Fibroblast of the conjunctiva (primary cell): ENCODE measurements around the gene AKAP7.
"Not testable (repeated sequence)": the region's sequence is repeated elsewhere in the genome, so short reads cannot be mapped to it uniquely, and the experiment has no call there.

Experiments
- DNase-seq: peaks from one replicate; pipeline ENCODE4 v3.0.0-alpha.2; 2010; ENCODE audit warnings: low read depth

The AKAP7 gene

GRCh38 chr6:131135244-131136020, at the start of gene AKAP7:
AKAP7 (plus strand) TSS chr6:131135467; CDS start chr6:131135764, 297 bp downstream.
- DNase-seq = peak; percentile 12

- not testable (repeated sequence) for DNase-seq
Measured at GRCh38 chr6:131090339-131090738, 44.9 kb upstream of the AKAP7 start.

GRCh38 chr6:131091944-131092343, 43.3 kb upstream of the AKAP7 start:
- DNase-seq = not testable (repeated sequence)

GRCh38 chr6:131093334-131093733, 41.9 kb upstream of the AKAP7 start:
- DNase-seq = no peak

GRCh38 chr6:131096786-131097185, 38.5 kb upstream of the AKAP7 start:
- DNase-seq = no peak

GRCh38 chr6:131101911-131102680, 33.2 kb upstream of the AKAP7 start:
- DNase-seq = no peak

GRCh38 chr6:131103296-131103695, 32.0 kb upstream of the AKAP7 start:
- no peak for DNase-seq

- DNase-seq = no peak
Measured at GRCh38 chr6:131103901-131104300, 31.4 kb upstream of the AKAP7 start.

- no peak for DNase-seq
Measured at GRCh38 chr6:131107151-131107550, 28.1 kb upstream of the AKAP7 start.

GRCh38 chr6:131112249-131112648, 23.0 kb upstream of the AKAP7 start:
- no peak for DNase-seq

- DNase-seq = no peak
Measured at GRCh38 chr6:131115651-131116050, 19.6 kb upstream of the AKAP7 start.

GRCh38 chr6:131116321-131116720, 18.9 kb upstream of the AKAP7 start:
- no peak for DNase-seq

- DNase-seq = peak; percentile 44
Measured at GRCh38 chr6:131116755-131117360, 18.4 kb upstream of the AKAP7 start.

GRCh38 chr6:131117878-131118277, 17.4 kb upstream of the AKAP7 start:
- DNase-seq = no peak

- no peak for DNase-seq
Measured at GRCh38 chr6:131122007-131122406, 13.3 kb upstream of the AKAP7 start.

- DNase-seq = no peak
Measured at GRCh38 chr6:131122516-131122915, 12.8 kb upstream of the AKAP7 start.

GRCh38 chr6:131124336-131125071, 10.8 kb upstream of the AKAP7 start:
- DNase-seq = no peak

- DNase-seq = no peak
Measured at GRCh38 chr6:131125431-131125830, 9.8 kb upstream of the AKAP7 start.

GRCh38 chr6:131129689-131130553, 5.3 kb upstream of the AKAP7 start:
- no peak for DNase-seq

GRCh38 chr6:131130554-131130940, 4.7 kb upstream of the AKAP7 start:
- no peak for DNase-seq

GRCh38 chr6:131132360-131132759, 2.9 kb upstream of the AKAP7 start:
- no peak for DNase-seq
